Measurements from ENCODE around the gene RNF212. TPM values are rescaled to one million over a fixed set of nuclear protein-coding genes. Genes with fewer than 3 reads are reported as not detected.
"Not testable (repeated sequence)": the region's sequence is repeated elsewhere in the genome, so short reads cannot be mapped to it uniquely, and the experiment has no call there.

Gene RNF212
- 0.25 TPM for total RNA-seq

GRCh38 chr4:1113311-1114009, at the start of gene RNF212:
RNF212 (minus strand) TSS chr4:1113564; CDS start chr4:1113464, 100 bp downstream.
- DNase-seq (ENCODE audit: low spot score) = no peak
- ATAC-seq = no peak

- no peak for ATAC-seq
- no peak for DNase-seq (ENCODE audit: low spot score)
Measured at GRCh38 chr4:1160351-1160750, 47.0 kb upstream of the RNF212 start.

DNA sequence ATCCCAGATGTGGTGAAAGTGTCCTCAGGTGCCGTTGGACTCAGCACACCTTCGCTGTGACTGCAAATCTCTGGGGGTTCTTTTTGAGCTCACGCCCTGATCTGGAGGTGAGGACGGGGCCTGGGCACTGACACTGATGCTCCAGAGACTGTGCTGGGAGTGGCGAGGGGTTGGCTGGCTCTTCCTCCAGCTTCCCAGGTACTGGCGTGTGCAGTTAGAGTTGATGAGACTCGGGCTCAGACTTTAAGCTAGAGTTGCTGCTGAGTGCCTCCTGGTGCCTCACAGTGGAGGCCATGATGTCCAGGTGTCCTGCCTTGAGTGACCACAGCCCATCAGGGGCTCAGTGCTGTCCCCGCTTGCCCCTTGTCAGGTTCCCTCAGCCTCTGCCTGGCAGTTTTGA, 42.7 kb upstream of the RNF212 start:
- no peak for ATAC-seq
- DNase-seq (ENCODE audit: low spot score) = no peak

DNA sequence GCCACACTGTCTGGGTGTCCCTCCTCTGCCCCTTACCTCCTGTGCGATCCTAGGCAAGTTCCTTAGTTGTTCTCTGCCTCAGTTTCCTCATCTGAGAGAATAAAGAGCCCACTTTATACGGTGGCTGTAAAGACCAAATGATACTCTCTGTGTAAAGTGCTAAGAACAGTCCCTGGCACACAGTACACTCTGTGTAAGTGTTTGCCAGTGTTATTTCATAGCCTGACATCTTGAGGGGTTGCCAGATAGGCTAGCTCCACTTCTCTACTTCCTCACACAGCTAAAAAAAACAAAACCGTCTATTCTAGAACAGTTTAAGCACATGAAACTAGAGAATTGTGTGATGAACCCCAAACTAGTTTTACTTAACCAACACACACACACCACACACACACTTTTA, 42.0 kb upstream of the RNF212 start:
- ATAC-seq (no peak), DNase-seq (ENCODE audit: low spot score) (no peak)

GRCh38 chr4:1154523-1155182, 41.3 kb upstream of the RNF212 start:
- ATAC-seq (no peak), DNase-seq (ENCODE audit: low spot score) (no peak)

- ATAC-seq = no peak
- no peak for DNase-seq (ENCODE audit: low spot score)
Measured at GRCh38 chr4:1154126-1154522, 40.8 kb upstream of the RNF212 start.

DNA sequence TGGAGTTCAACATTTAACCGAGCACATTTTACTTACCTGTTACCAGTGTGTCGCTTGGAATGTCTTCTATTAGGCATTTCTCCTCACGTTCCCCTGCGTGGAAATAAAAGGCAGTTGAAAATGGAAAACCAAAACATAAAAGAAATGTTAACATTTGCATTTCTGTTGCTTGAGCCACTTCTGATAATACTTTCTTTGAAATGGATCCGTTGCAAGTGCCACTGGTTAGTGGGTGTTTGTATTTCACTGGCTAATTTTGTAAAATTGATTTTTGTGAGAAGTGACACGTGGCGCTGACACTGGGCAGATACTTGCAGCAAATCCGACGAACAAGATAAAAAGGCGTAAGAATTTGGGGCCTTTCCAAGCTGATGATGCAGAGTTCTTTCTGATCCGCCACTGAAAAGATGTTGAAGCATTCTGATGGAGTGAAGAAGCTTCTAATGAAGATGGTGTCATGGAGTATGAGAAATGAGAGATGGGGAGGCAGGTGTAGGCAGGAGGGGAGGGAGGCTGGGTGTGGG, 40.3 kb upstream of the RNF212 start:
- DNase-seq (ENCODE audit: low spot score) (no peak), ATAC-seq (no peak)

DNA sequence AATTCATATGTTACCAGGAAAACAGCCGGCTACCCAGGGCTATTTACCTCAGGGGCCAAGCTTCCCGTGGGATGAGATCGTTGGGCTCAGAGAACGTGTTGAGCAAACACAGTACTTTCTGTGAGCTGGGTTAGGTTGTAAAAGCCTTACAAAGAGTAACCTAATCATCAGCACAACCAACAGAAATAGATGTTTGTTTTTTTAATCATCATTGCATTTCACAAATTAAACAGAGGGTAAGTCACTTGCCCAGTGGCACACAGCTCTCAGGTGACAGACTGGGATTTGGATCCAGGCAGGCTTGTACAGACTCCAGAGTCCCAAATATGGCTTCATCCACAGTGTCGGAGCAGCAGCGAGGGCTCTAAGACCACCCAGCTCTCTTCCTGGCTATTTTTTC, 38.9 kb upstream of the RNF212 start:
- ATAC-seq = no peak
- DNase-seq (ENCODE audit: low spot score) = no peak

DNA sequence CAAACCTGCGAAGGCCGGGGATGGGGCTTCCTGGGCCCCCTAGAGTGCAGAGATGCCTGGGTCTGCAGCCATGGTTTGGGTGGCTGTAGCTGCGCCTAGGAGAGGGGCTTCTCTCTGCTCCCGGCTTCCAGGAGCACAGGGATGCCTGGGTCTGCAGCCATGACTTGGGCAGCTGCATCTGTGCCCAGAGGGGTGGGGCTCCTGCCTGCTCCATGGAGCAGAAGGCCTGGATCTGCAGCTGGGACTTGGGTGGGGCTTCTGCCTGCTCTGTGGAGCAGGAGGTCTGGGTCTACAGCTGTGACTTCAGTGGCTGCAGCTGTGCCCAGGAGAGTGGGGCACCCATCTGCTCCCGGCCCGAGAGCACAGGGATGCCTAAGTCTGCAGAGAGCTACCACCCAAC, 38.2 kb upstream of the RNF212 start:
- no peak for DNase-seq (ENCODE audit: low spot score)
- no peak for ATAC-seq

DNA sequence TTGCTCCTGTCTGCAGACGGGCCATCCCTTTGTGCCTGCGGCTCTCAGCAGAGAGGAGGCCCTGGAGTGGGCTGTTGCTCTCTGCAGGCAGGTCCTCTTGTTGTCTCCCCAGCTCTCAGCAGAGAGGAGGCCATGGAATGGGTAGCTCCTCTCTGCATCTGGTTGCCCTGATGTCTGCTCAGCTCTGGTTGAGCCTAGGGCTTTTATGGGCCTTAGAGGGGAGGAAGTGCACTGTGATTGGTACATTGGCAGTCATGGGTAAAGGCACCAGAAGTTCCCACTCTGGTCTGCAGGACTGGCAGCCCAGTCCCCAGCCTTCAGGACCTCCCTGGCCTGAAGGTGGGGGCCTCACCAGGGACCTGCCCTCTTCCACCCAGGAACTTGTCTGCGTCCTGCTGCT, 37.5 kb upstream of the RNF212 start:
- ATAC-seq (no peak), DNase-seq (ENCODE audit: low spot score) (no peak)

DNA sequence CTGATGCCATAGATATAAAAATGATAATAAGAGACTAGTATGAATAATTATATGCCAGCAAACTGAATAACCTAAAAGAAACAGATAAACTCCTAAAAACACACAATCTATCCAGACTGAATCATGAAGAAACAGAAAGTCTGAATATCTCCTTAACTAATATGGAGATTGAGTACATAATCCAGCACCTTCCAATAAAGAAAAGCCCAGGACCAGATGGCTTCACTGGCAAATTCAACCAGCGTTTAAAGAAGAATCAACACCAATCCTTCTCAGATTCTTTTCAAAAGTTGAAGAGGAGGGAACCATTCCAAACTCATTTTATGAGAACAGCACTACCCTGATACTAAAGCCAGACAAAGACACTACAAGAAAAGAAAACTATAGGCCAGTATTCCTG, 26.5 kb upstream of the RNF212 start:
- ATAC-seq (no peak), DNase-seq (ENCODE audit: low spot score) (no peak)

DNA sequence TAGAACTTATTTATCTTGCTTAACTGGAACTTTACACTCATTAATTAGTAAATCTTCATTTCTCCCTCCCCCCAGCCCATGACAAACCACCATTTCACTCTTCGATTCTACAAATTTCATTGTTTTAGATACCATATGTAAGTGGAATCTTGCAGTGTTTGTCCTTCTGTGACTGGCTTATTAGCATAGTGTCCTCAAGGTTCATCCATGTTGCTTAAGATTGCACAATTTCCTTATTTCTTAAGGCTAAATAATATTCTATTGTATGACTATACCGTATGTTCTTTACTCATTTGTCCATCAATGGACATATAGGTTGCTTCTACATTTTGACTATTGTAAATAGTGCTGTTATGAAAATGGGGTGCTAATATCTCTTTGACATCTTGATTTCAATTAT, 24.5 kb upstream of the RNF212 start:
- DNase-seq (ENCODE audit: low spot score) (no peak), ATAC-seq (peak; percentile 26)

- ATAC-seq = peak; percentile 57
- no peak for DNase-seq (ENCODE audit: low spot score)
Measured at GRCh38 chr4:1137063-1137776, 23.9 kb upstream of the RNF212 start.

DNA sequence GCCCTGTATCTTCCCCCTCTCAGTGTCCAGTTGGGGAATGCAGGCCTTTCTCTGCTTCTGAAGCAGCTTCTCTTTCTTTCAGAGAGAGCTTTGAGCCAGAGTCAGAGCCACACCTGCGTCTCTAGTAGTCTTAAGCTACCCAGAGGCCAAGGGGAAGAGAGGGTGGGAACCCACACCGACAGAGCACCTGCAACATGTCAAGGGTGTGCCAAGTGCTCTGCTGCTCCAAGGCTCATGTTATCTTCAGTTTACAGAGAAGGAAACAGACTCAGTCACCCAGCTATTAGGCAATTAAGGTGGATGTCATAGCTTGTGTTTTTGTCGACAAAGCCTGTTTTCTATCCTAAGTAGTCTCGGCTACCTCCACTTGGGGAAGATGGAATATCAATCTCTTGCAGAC, 22.7 kb upstream of the RNF212 start:
- ATAC-seq (no peak), DNase-seq (ENCODE audit: low spot score) (no peak)

DNA sequence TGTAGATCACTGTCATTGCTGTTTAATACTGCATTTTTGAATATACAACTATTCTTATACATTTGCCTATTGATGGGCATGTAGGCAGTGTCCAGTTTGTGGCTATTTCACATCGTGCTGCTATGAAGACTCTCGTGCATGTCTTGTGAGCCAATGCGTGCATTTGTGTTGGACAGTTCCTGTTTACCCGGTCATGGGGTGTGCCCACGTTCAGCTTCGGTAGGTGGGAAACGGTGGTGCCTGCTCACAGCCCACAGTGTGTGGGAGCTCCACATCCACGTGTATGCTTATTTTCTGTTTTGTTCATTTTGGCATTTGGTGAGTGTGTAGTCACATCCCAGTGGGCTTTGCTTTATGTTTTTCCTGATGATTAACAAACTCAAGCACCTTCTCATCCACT, 19.7 kb upstream of the RNF212 start:
- ATAC-seq (no peak), DNase-seq (ENCODE audit: low spot score) (no peak)

DNA sequence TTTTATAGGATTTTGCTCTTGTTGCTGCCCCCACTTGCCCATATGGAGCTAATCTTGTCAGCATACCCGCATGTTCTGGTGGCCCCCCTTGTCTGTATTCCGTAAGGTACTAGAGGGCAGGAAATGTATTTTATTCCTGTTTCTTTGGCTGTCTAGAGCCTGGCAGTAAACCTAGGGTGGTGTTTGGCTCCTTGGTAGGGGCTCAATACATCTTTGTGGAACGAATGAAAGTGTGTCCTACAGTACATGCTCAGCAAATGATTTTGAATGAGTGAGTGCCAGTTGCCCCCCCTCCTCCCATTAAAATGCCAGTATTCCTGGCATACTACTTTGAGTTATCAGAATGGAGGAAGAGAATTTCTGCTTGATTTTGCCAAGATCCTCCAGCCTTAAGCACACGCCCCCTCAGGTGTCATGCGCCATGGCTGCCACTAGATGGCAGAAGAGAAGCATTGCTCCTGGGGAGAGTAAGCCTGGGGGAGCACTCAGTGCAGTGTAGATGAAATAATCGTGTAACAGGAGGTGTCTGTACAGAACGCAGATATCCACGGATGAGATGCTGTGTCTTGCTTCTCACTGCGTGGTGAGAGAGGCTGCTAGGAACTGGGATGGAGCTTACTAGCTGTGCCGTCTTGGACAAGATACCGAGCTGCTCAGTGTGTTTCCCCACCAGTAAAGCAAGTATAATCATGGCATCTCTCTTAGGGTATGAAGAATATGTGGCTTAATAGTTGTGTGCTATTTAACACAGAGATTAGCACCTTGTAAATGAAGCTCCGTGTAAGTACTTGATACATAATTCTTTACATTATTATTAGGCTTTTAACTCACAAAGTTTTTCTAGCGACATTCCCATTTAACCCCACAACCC, 17.2 kb upstream of the RNF212 start:
- ATAC-seq (peak; percentile 100), DNase-seq (ENCODE audit: low spot score) (peak; percentile 72)

GRCh38 chr4:1126506-1126905, 13.1 kb upstream of the RNF212 start:
- no peak for ATAC-seq
- DNase-seq (ENCODE audit: low spot score) = no peak

GRCh38 chr4:1125466-1125865, 12.1 kb upstream of the RNF212 start:
- not testable (repeated sequence) for ATAC-seq; DNase-seq (ENCODE audit: low spot score)

DNA sequence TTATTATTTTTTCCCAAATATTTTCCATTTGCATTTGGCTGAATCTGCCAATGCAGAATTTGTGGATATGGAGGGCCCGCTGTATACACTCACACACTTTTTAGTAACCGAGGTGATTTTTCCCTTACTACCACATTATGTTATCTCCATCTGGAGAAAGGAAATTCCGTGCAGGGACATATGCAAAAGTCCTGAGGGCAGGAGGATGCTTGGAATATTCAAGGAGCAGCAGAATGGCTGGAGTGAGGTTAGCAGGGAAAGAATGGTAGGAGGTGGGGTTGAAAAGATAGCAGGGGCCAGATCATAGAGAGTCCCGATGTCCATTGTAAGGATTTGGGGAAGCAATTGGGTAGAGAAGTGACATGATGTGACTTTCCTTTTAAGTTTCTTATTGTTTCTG, 11.5 kb upstream of the RNF212 start:
- DNase-seq (ENCODE audit: low spot score) (no peak), ATAC-seq (no peak)

GRCh38 chr4:1122505-1122904, 9.1 kb upstream of the RNF212 start:
- ATAC-seq = no peak
- no peak for DNase-seq (ENCODE audit: low spot score)

DNA sequence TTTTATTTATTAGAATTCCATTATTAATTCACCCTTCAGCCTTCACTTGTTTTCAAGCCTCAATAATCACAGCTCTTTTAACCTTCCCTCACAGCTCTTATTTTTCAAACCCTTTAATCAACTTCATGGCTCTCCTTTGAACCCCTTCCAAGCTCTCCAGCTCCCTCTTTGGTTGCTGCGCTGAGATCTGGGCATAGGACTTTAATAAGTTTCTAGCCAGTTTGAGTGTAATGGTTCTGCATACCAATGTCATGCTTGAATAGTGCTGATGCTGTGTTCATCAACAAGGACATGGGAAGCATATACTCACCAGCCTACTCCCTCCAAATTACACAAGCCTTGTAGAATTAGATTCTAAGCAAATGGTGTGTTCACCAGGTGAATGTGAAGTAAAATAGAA, 3.5 kb upstream of the RNF212 start:
- DNase-seq (ENCODE audit: low spot score) = no peak
- ATAC-seq = no peak
